ENCODE results near the gene MARCHF5. TPM values are rescaled to one million over a fixed set of nuclear protein-coding genes. Genes with fewer than 3 reads are reported as not detected.
"Not testable (repeated sequence)": the region's sequence is repeated elsewhere in the genome, so short reads cannot be mapped to it uniquely, and the experiment has no call there.

The MARCHF5 gene
- total RNA-seq, 2 donors from 2014 or later, result 11.2 to 19.4 TPM

GRCh38 chr10:92342796-92343195, 51.8 kb downstream of the MARCHF5 start:
- DNase-seq, result no peak
- H3K36me3 ChIP-seq (replicated peaks in 1 of 2; ENCODE audit: insufficient read depth in 1 of 2, low read depth in 2 of 2), result no peaks in the 10 kb centered on the region
- H3K4me1 ChIP-seq, result no peaks in the 10 kb centered on the region
- intact Hi-C loops (cut with DNase I), result no loop called here
- no peak overlapping the region for H3K4me3 ChIP-seq
- TF ChIP-seq POLR2A (IDR thresholded peaks at IDR 0.05) (no peak), CTCF (IDR thresholded peaks at IDR 0.05) (no peak)
- no peaks in the 10 kb centered on the region for H3K9me3 ChIP-seq
- H3K27me3 ChIP-seq, result no peaks in the 10 kb centered on the region
- 98 to 100% methylated on average over 2 of the region's 2 CpGs for WGBS, 2 donors
- no peak overlapping the region for H3K27ac ChIP-seq
- no peak for ATAC-seq

GRCh38 chr10:92345575-92345974, 54.6 kb downstream of the MARCHF5 start:
- DNase-seq; H3K27ac ChIP-seq; H3K9me3 ChIP-seq; intact Hi-C loops (cut with DNase I); H3K4me1 ChIP-seq; H3K36me3 ChIP-seq (replicated peaks in 1 of 2; ENCODE audit: insufficient read depth in 1 of 2, low read depth in 2 of 2); H3K4me3 ChIP-seq; H3K27me3 ChIP-seq; ATAC-seq: not testable (repeated sequence)
- WGBS, 2 donors, result 95 to 99% methylated on average over 5 of the region's 5 CpGs

GRCh38 chr10:92347035-92347676, 56.2 kb downstream of the MARCHF5 start:
- H3K9me3 ChIP-seq, result not testable (repeated sequence)
- WGBS, 2 donors, result 91 to 93% methylated on average over 9 of the region's 9 CpGs

GRCh38 chr10:92350411-92350810, 59.4 kb downstream of the MARCHF5 start:
- Histone ChIP-seq H3K4me3 (no peak overlapping the region), H3K27ac (no peak overlapping the region), H3K36me3 (replicated peaks in 1 of 2; ENCODE audit: insufficient read depth in 1 of 2, low read depth in 2 of 2) (peaks cover 3 to 11% of the 10 kb centered on the region in 2 donors), H3K4me1 (no peaks in the 10 kb centered on the region), H3K27me3 (no peaks in the 10 kb centered on the region), H3K9me3 (no peaks in the 10 kb centered on the region)
- TF ChIP-seq POLR2A (IDR thresholded peaks at IDR 0.05) (no peak), CTCF (IDR thresholded peaks at IDR 0.05) (no peak)
- DNase-seq (no peak), ATAC-seq (no peak)
- WGBS, 2 donors, result 88 to 91% methylated on average over 4 of the region's 4 CpGs
- intact Hi-C loops (cut with DNase I), result no loop called here

More at GRCh38 chr10:92347035-92347676, 56.2 kb downstream of the MARCHF5 start:
- ATAC-seq; intact Hi-C loops (cut with DNase I); H3K4me3 ChIP-seq; H3K27ac ChIP-seq; DNase-seq; H3K4me1 ChIP-seq; H3K27me3 ChIP-seq: not testable (repeated sequence)
- peaks cover 3 to 11% of the 10 kb centered on the region in 2 donors for H3K36me3 ChIP-seq (replicated peaks in 1 of 2; ENCODE audit: insufficient read depth in 1 of 2, low read depth in 2 of 2)

- H3K4me1 ChIP-seq, result no peaks in the 10 kb centered on the region
- peaks cover 0 to 8% of the 10 kb centered on the region in 2 donors for H3K36me3 ChIP-seq (replicated peaks in 1 of 2; ENCODE audit: insufficient read depth in 1 of 2, low read depth in 2 of 2)
- ATAC-seq, result no peak
- 61 to 63% methylated on average over 4 of the region's 4 CpGs for WGBS, 2 donors
- intact Hi-C loops (cut with DNase I), result no loop called here
- H3K27me3 ChIP-seq, result no peaks in the 10 kb centered on the region
- no peak overlapping the region for H3K27ac ChIP-seq
- H3K4me3 ChIP-seq, result no peak overlapping the region
- H3K9me3 ChIP-seq, result no peaks in the 10 kb centered on the region
- DNase-seq, result no peak
- TF ChIP-seq CTCF (IDR thresholded peaks at IDR 0.05) (no peak), POLR2A (IDR thresholded peaks at IDR 0.05) (no peak)
Measured at GRCh38 chr10:92354587-92354986, 63.6 kb downstream of the MARCHF5 start.

- Histone ChIP-seq H3K36me3 (replicated peaks in 1 of 2; ENCODE audit: insufficient read depth in 1 of 2, low read depth in 2 of 2) (peaks cover 0 to 2% of the 10 kb centered on the region in 2 donors), H3K4me3 (no peak overlapping the region), H3K4me1 (no peaks in the 10 kb centered on the region), H3K9me3 (no peaks in the 10 kb centered on the region), H3K27ac (no peak overlapping the region), H3K27me3 (no peaks in the 10 kb centered on the region)
- DNase-seq, result no peak
- intact Hi-C loops (cut with DNase I), result no loop called here
- 55 to 72% methylated on average over 7 of the region's 7 CpGs for WGBS, 2 donors
- no peak for TF ChIP-seq POLR2A (IDR thresholded peaks at IDR 0.05)
- no peak for TF ChIP-seq CTCF (IDR thresholded peaks at IDR 0.05)
- ATAC-seq, result no peak
Measured at GRCh38 chr10:92356041-92356440, 65.1 kb downstream of the MARCHF5 start.

Data from body of pancreas (tissue), 4 donors.